Effector CD4-positive, alpha-beta T cell (primary cell): ENCODE results near the gene FCRL4. TPM values are rescaled to one million over a fixed set of nuclear protein-coding genes. Genes with fewer than 3 reads are reported as not detected.
A peak's percentile ranks its signal among the peaks of the same experiment; 100 is the strongest.

Experiments used
- DNase-seq: peaks from one replicate; pipeline ENCODE4 v3.0.0-alpha.2; 2020
- total RNA-seq: gene quantifications from one replicate; lab custom pipeline; 2026; lab: John Stamatoyannopoulos, UW

Gene FCRL4
- total RNA-seq = not detected

- no peak for DNase-seq
Measured at GRCh38 chr1:157597959-157598667, at the start of gene FCRL4. Gene FCRL4, minus strand, starts transcription at chr1:157598085. Its CDS starts 141 bp downstream, at chr1:157597944.

GRCh38 chr1:157646144-157646543, 48.3 kb upstream of the FCRL4 start:
- DNase-seq = no peak

- DNase-seq = no peak
Measured at GRCh38 chr1:157641177-157641576, 43.3 kb upstream of the FCRL4 start.

GRCh38 chr1:157639800-157640199, 41.9 kb upstream of the FCRL4 start:
- no peak for DNase-seq

GRCh38 chr1:157628773-157629172, 30.9 kb upstream of the FCRL4 start:
- DNase-seq = no peak

- no peak for DNase-seq
Measured at GRCh38 chr1:157626099-157626498, 28.2 kb upstream of the FCRL4 start.

- DNase-seq = no peak
Measured at GRCh38 chr1:157624471-157624870, 26.6 kb upstream of the FCRL4 start.

GRCh38 chr1:157622471-157622870, 24.6 kb upstream of the FCRL4 start:
- DNase-seq = no peak

GRCh38 chr1:157618190-157618589, 20.3 kb upstream of the FCRL4 start:
- DNase-seq = no peak

- DNase-seq = no peak
Measured at GRCh38 chr1:157600236-157600635, 2.4 kb upstream of the FCRL4 start.

GRCh38 chr1:157596384-157596783, 1.5 kb downstream of the FCRL4 start:
- DNase-seq = no peak

GRCh38 chr1:157595356-157595755, 2.5 kb downstream of the FCRL4 start:
- no peak for DNase-seq

GRCh38 chr1:157585984-157586383, 11.9 kb downstream of the FCRL4 start:
- no peak for DNase-seq

GRCh38 chr1:157584503-157584902, 13.4 kb downstream of the FCRL4 start:
- no peak for DNase-seq

- DNase-seq = no peak
Measured at GRCh38 chr1:157580828-157581210, 17.1 kb downstream of the FCRL4 start.

GRCh38 chr1:157580179-157580827, 17.6 kb downstream of the FCRL4 start:
- DNase-seq = peak; percentile 8

GRCh38 chr1:157577420-157577819, 20.5 kb downstream of the FCRL4 start:
- DNase-seq = no peak

- no peak for DNase-seq
Measured at GRCh38 chr1:157575744-157576143, 22.1 kb downstream of the FCRL4 start.

GRCh38 chr1:157574836-157575235, 23.0 kb downstream of the FCRL4 start:
- no peak for DNase-seq

- no peak for DNase-seq
Measured at GRCh38 chr1:157566484-157567300, 31.2 kb downstream of the FCRL4 start.

- DNase-seq = no peak
Measured at GRCh38 chr1:157562515-157562914, 35.4 kb downstream of the FCRL4 start.

GRCh38 chr1:157558119-157558518, 39.8 kb downstream of the FCRL4 start:
- DNase-seq = no peak
